ENCODE results near the gene BBX.

DNA sequence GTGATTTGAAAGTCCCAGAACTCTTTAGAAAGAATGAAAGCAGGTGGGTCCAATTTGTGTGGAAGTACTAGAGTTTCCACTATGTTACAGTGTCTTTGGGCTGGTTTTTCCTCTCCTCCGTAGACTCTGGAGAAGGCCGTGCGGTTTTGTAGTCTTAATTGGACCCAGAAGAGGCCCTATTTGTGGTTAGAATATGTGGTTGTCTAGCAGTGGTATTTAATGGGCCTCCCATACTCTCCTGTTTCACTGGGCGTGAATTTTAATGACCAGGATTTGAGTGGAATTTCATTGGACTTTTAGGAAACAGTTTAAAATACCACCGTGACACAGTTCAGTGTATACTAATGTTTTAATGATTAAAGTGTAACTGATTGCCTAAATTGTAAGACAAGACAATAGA is 182.3 kb downstream of the BBX start:
- TF ChIP-seq POLR2A (IDR thresholded peaks at IDR 0.05) (no peak), CTCF (IDR thresholded peaks at IDR 0.05) (no peak)
